Colonic mucosa (tissue), 4 donors: Measurements from ENCODE around the gene LRCH1. TPM values are rescaled to one million over a fixed set of nuclear protein-coding genes. Genes with fewer than 3 reads are reported as not detected.

ENCODE experiments used
- DNase-seq: peaks from one replicate; pipeline ENCODE4 v3.0.0-alpha.2; 2020
- H3K27ac ChIP-seq: fragments of 200-600 bp; one replicate; pipeline ENCODE4 v1.8.0; 2021
- H3K27me3 ChIP-seq: fragments of 200-600 bp; one replicate; pipeline ENCODE4 v1.8.0; 2021
- H3K36me3 ChIP-seq: fragments of 200-600 bp; one replicate; pipeline ENCODE4 v1.8.0; 2021
- H3K4me1 ChIP-seq: fragments of 200-600 bp; one replicate; pipeline ENCODE4 v1.8.0; 2021; ENCODE audit warnings: mild to moderate bottlenecking
- H3K4me3 ChIP-seq: fragments of 200-600 bp; one replicate; pipeline ENCODE4 v1.8.0; 2021
- H3K9ac ChIP-seq, 2 donors: one replicate each; pipeline ENCODE4 v1.7.0; 2013; ENCODE audit warnings: control low read depth in 2 of 2, low read depth in 2 of 2, low read length in 2 of 2
- H3K9me3 ChIP-seq: fragments of 200-600 bp; one replicate; pipeline ENCODE4 v1.8.0; 2021
- CTCF ChIP-seq: fragments of 200-600 bp; IDR thresholded peaks from one replicate; pipeline ENCODE4 v1.8.0; 2022; ENCODE audit warnings: antibody characterized with exemption, mild to moderate bottlenecking
- intact Hi-C: fragments of 100-400 bp; cut with DNase I; formaldehyde crosslinking; loops from one replicate; pipeline ENCODE4 v1.14.1; 2022
- total RNA-seq, 2 donors: library from RNA; stranded (reverse); fragmentation: NEBNext Ultra II Directional in 1 of 2; extraction: Animal tissue kit (Norgen Biotek cat#: 25700) in 1 of 2; gene quantifications; one replicate each; pipeline ENCODE4 v1.2.1, GENCODE V29; 2021
- donor health status: healthy.
- donor health status: DM: no; HTN: no; CAD: no.
- donor health status: DM: no; HTN: no; CAD: no.

Gene LRCH1
- total RNA-seq, 2 donors from 2014 or later = 12.8 to 19.6 TPM

- no peak overlapping the region for H3K4me3 ChIP-seq
- no peaks in the 10 kb centered on the region for H3K9me3 ChIP-seq
- no peak for TF ChIP-seq CTCF
- intact Hi-C loops = no loop called here
- no peak overlapping the region for H3K9ac ChIP-seq
- H3K4me1 ChIP-seq = no peaks in the 10 kb centered on the region
- no peak overlapping the region for H3K27ac ChIP-seq
- DNase-seq = no peak
- H3K36me3 ChIP-seq = no peaks in the 10 kb centered on the region
- H3K27me3 ChIP-seq = no peaks in the 10 kb centered on the region
Measured at GRCh38 chr13:46676378-46676725, 123.4 kb downstream of the LRCH1 start.

GRCh38 chr13:46679369-46680120 is 126.6 kb downstream of the LRCH1 start:
- intact Hi-C loops = loop anchor here (10.0 kb wide), 1 partner anchor 125 kb away; the partner anchor contains the start of gene LRCH1

GRCh38 chr13:46682015-46682414 is 129.0 kb downstream of the LRCH1 start:
- DNase-seq = no peak
- Histone ChIP-seq H3K27ac (no peak overlapping the region), H3K4me3 (no peak overlapping the region), H3K9ac (no peak overlapping the region), H3K36me3 (no peaks in the 10 kb centered on the region), H3K4me1 (no peaks in the 10 kb centered on the region), H3K27me3 (no peaks in the 10 kb centered on the region), H3K9me3 (no peaks in the 10 kb centered on the region)
- TF ChIP-seq CTCF = no peak
- intact Hi-C loops = loop anchor here (10.0 kb wide), 1 partner anchor 127 kb away; the partner anchor contains the start of gene LRCH1

More at GRCh38 chr13:46679369-46680120, 126.6 kb downstream of the LRCH1 start:
- peak overlapping the region in 1 of 2 donors; percentile 1 for H3K9ac ChIP-seq
- H3K27me3 ChIP-seq = no peaks in the 10 kb centered on the region
- H3K9me3 ChIP-seq = no peaks in the 10 kb centered on the region
- H3K36me3 ChIP-seq = no peaks in the 10 kb centered on the region
- H3K27ac ChIP-seq = peak overlapping the region; percentile 56
- no peaks in the 10 kb centered on the region for H3K4me1 ChIP-seq
- TF ChIP-seq CTCF = no peak
- H3K4me3 ChIP-seq = no peak overlapping the region
- DNase-seq = no peak

GRCh38 chr13:46682707-46683106 is 129.7 kb downstream of the LRCH1 start:
- DNase-seq = no peak
- H3K36me3 ChIP-seq = no peaks in the 10 kb centered on the region
- intact Hi-C loops = loop anchor here (10.0 kb wide), 1 partner anchor 128 kb away; the partner anchor contains the start of gene LRCH1
- H3K27me3 ChIP-seq = no peaks in the 10 kb centered on the region
- no peak overlapping the region for H3K27ac ChIP-seq
- TF ChIP-seq CTCF = no peak
- H3K9ac ChIP-seq = no peak overlapping the region
- no peaks in the 10 kb centered on the region for H3K9me3 ChIP-seq
- no peak overlapping the region for H3K4me3 ChIP-seq
- H3K4me1 ChIP-seq = no peaks in the 10 kb centered on the region

- DNase-seq = no peak
- intact Hi-C loops = loop anchor here (10.0 kb wide), 1 partner anchor 129 kb away; the partner anchor contains the start of gene LRCH1
- Histone ChIP-seq H3K27me3 (no peaks in the 10 kb centered on the region), H3K27ac (no peak overlapping the region), H3K4me1 (no peaks in the 10 kb centered on the region), H3K9me3 (no peaks in the 10 kb centered on the region), H3K36me3 (no peaks in the 10 kb centered on the region), H3K4me3 (no peak overlapping the region), H3K9ac (no peak overlapping the region)
- TF ChIP-seq CTCF = no peak
Measured at GRCh38 chr13:46683676-46684260, 130.8 kb downstream of the LRCH1 start.
